Retina (tissue), 1 donor: ENCODE results near the gene DUSP22.

Experiments
- DNase-seq: peaks from one replicate; pipeline ENCODE4 v3.0.0-alpha.2; 2016

The DUSP22 gene

GRCh38 chr6:340991-341827, 48.9 kb downstream of the DUSP22 start:
- DNase-seq: no peak

DNA sequence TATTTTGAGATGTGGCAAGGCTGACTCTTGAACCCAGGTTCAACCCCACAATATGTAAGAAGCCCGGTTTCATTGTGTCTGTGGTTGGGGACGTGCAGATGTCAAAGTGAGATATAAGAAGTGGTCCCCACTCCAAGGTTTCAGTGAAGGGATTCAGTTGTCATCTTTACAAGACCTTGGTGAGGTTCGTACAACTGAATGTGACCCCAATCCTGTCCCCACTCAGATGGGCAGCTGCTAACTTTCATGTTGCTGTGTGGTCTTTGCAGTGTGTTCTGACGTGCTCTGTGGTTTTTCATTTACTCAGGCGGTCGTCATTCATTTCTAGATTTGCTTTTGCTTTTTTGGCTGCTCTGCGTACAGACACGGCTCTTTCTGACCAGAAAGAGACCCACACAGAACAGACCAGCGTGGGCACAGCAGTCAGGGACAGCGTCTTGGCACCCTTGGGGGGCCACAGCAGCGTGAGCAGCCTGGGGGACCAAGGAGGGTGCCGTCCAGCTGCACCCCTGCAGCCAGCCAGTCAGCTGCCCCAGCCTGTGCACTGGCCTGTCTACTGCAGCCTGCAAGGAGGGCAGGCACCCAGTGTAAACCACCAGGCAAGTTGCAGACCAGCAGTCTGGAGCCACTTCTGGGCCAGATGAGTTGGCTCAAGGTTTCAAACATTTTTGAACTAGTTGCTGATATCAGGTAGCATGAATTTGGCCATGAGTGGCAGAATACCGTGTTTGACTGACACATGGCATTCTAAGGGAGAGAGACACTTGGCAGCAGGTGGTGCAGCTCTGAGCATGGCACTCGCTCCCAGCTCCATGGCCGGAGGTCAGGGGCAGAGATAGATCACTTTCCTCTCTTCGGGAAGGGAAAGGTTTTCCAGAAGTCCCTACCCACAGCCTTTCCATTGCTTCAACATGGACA, 49.9 kb downstream of the DUSP22 start:
- DNase-seq: no peak

- no peak for DNase-seq
These were observed 50.5 kb downstream of the DUSP22 start for GRCh38 chr6:342832-343179.

- no peak for DNase-seq
These were observed 51.1 kb downstream of the DUSP22 start for GRCh38 chr6:343226-343935.

DNA sequence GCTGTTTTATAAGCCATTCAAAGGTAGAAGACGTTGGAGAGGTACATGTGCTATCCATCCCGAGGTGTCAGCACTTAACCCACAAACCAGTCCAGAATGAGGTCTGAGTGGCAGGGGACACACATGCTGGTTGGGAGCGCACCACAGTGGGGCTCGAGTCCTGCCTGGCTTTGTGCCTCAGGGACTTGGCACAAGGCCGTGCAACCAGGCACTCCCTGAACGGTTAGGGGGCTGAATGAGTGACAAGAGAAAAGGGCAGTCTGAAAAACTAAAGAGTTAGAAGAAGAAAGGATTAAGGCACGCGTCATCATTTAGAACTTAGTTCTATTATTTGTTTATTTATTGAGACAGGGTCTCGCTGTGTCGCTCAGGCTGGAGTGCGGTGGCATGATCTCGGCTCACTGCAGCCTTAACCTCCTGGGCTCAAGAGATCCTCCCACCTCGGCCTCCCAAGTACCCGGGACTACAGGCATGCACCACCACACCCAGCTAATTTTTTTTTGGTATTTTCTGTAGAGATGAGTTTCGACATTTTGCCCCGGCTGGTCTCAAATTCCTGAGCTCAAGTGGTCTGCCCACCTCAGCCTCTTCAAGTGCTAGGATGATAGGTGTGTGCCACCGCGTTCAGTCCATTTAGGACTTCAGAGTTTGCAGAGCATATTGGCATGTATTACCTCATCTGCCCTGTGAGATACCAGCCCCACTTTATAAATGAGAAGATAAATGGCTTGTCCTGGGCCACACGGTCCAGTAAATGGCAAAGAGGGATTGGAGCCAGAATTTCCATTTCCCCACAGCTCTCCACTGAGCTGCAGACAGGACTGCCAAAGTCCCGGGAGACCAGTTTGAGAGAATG, 51.9 kb downstream of the DUSP22 start:
- DNase-seq: no peak

DNA sequence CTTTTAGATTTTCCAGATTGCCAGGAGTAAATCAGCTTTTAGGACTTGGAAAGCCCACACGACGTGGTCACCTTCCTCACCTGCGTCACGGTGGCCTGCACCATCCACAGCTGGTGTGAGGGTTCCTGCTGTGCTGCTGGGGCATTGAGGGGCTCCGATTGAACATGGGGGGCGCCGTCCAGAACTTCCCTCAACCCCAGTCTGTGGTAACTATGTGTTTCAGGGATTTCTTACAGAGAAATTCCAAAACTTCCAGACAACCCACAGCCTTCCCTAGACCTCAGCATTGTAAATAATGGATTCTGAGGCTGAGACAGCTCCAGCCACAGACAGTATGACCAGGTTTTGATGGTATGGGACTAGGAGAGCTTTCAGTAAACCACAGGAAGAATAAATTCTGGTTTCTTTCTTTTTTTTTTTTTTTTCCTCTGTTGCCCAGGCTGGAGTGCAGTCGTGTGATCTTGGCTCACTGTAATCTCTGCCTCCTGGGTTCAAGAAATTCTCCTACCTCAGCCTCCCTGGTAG, 52.6 kb downstream of the DUSP22 start:
- no peak for DNase-seq

GRCh38 chr6:345747-346385, 53.6 kb downstream of the DUSP22 start:
- peak; percentile 52 for DNase-seq

DNA sequence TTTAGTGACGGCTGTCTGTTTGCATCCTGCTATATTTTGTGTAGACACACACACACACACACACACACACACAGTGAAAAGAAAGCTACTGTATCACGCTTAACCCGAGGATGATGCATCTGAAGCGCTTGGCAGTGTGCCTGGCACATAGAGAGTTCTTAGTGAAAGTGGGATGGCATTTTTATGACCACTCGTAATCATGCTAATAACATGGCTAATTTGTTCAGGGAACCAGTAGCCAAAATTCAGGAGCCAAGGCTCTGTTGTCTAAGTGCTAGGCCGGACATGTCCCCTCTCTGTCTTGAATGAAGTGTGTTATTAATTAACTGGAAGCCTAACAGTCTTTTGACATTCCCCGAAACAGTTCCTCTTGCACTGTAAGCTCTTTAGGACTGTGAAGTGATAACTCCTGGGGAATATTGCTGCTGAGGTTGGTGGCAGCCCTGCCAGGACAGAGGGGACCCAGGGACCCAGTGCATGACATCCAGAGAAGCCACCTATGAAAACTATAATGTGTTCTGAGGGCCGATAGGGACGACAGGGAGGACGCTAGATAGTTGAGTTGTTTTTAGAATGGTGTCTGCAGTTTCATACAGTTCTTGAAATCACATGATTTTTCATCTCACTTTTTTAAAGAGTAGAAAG, 54.2 kb downstream of the DUSP22 start:
- DNase-seq: no peak

DNA sequence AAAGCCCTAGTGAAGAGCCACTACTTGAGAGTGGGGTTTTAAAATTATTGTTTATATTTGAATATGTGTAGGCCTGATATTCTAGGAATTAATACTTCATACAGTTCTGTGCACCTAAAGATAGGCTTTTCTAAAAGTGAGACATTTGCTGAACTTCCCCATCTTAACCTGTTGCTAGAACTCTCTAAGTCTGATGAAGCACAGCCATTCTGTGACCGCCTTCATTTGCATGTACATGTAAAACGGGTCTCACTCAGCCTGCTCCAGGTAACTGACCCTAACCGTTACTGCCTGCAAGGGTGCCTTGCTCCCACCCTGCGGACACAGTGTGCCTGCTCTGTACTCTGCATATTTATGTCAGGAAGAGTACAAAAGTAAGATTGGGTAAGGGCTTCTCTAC, 54.9 kb downstream of the DUSP22 start:
- DNase-seq: no peak

GRCh38 chr6:347951-348859, 55.9 kb downstream of the DUSP22 start:
- no peak for DNase-seq

DNA sequence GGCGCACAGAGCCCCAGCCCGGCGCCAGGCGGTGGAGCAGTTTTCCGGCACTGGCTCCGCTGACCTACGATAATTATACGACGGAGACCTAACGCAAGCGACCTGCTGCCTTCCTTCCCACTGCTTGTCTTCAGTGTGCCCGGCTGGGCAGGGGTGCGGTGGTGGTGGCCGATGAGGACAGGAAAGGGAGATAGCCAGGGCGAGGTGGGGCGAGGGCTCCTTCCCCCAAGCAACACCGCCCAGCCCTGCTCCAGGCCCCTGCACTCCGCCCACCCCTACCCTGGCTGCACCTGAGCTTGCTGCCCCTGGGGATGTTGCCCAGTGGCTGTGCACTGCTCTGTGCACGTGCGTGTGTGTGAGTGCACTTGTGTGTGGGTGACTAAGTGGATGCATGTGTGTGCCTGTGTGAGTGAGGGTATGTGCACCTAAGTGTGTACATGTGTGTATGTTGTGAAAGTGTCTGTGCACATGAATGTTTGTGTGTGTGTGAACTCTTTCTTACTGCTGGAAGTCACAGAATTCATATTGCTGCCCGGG, 56.6 kb downstream of the DUSP22 start:
- DNase-seq: no peak

DNA sequence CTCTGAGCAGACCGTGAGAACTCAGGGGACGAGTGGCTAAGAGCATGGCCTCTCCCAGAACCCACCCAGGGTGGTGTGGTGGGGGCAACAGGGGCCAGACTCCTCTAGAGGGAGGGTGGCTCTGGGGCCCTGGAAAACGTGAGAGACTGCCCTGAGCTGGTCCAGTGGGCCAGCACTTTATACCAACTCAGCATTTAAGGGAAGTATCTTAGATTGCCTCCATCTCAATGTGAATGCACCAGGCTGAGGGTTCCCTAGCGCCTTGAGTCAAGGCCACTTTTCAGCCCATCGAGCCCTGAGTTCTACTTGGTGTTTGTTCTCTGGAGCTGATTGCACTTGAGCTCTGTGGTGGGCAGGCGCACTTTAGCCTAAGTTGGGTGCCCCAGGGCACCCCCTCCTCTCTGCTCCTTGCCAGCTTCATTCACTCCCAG, 57.2 kb downstream of the DUSP22 start:
- DNase-seq: no peak

- DNase-seq: no peak
These were observed 58.1 kb downstream of the DUSP22 start for GRCh38 chr6:350371-350770.

DNA sequence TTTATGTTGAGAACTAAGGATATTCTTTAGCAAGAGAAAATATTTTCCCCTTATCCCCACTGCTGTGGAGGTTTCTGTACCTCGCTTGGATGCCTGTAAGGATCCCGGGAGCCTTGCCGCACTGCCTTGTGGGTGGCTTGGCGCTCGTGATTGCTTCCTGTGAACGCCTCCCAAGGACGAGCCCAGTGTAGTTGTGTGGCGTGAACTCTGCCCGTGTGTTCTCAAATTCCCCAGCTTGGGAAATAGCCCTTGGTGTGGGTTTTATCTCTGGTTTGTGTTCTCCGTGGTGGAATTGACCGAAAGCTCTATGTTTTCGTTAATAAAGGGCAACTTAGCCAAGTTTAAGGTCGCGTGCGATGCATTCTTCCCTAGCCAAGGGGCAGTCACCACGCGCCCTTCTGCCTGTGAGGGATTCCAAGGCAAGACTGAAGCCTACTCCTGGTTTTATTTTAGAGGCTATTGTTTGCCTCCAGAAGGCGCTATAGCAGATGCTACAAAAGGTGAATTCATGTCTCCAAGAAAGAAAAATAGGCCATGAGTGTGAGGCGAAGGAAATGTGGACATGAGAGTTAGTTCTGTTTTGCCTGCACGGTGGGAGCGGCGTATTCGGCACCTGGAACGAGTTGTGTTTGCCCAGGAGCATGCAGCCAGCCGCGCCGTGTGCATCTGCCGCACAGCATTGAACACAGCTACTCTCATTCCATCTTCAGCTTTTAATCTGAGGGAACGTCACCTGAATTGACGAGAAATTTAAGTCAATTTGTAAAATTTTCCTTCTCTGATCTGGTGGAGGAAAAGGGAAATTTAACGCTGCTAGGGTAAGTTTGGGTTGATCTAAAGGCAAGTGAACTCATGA, 59.0 kb downstream of the DUSP22 start:
- no peak for DNase-seq

DNA sequence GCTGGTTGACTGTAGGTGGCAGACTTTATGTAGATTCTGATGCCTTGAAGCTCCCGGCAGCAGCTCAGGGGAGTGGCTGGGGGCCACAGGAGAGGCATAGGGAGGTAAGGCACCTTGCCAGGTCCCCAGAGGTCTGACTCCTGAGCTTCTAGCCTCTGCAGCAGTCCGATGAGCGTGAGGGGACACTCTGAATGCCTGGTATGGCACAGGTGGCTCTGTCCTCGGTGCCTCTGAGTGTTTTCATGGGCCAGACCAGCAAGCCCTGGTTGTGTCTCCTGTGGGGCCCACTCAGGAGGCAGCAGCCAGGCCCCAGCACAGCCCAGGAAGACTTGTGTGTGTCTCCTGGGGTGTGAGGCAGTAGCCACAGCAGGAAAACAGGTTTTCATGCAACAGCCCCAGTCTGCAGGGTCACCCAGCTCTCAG, 59.6 kb downstream of the DUSP22 start:
- DNase-seq: no peak

DNA sequence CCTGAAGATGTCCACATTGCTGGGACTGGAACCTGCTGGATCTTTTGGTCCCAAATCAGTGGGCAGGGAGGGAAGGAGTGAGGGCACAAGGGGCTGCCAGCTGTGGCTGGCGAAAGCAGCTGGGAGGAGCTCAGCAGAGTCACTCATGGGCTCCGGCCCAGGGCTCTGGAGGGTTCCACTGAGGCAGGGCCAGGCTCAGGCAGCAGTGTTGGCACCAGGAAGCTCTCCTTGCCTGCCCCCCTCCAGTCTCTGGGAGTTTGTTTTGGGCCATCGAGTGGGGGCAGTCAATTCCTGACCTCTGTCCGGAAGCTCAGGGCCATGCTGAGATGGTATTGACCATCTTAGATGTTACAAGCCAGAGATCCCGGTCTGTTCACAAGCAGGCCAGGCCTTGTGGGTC, 60.2 kb downstream of the DUSP22 start:
- no peak for DNase-seq

GRCh38 chr6:352896-353470, 60.7 kb downstream of the DUSP22 start:
- DNase-seq: peak; percentile 23
